K562 (cell line): Measurements from ENCODE around the gene ATAD3C. TPM values are rescaled to one million over a fixed set of nuclear protein-coding genes. Genes with fewer than 3 reads are reported as not detected.
A peak's percentile ranks its signal among the peaks of the same experiment; 100 is the strongest.

Experiments
- ATAC-seq: fragments of 200-7000 bp; cut with Tn5 transposase; 3 replicates; pipeline ENCODE4 v1.9.1; 2020; ENCODE audit warnings: moderate library complexity
- BruUV-seq: library from RNA; stranded (reverse); fragments of 400-500 nt; replicated peaks from 2 replicates; lab custom pipeline; 2021; lab: Mats Ljungman, UMichigan
- CTCF ChIA-PET: fragments of 300-600 bp; formaldehyde crosslinking; extraction: SDS; loops from one replicate; lab custom pipeline; 2021; ENCODE audit warnings: low intra/inter-chr PET ratio; lab: Yijun Ruan, JAX
- POLR2A ChIA-PET: fragments of 300-600, 350-650 bp; sonication (Branson Sonifier 250); formaldehyde crosslinking; extraction: SDS; loops from one replicate; lab custom pipeline; 2021; ENCODE audit warnings: antibody characterized with exemption, inconsistent platforms; lab: Yijun Ruan, JAX
- DNase-seq, 4 experiments: peaks; one replicate each; pipeline versions ENCODE4 v3.0.0 to v3.0.0-alpha.2; 2011 to 2018; ENCODE audit warnings: low spot score in 3 of 4, mixed read lengths in 3 of 4; ENCODE audit errors: extremely low read depth in 1 of 4
- FAIRE-seq: peaks from 2 replicates; lab custom pipeline; 2011; peaks lifted over from hg19 to GRCh38; lab: Jason Lieb, UNC
- H2AFZ ChIP-seq: 2 replicates; pipeline ENCODE4 v1.6.0; 2011; ENCODE audit warnings: low read depth, low read length, control low read depth, inconsistent platforms
- H3K27ac ChIP-seq: fragments of 200-600 bp; 3 replicates; pipeline ENCODE4 v1.8.0; 2011; ENCODE audit warnings: low read depth, mild to moderate bottlenecking, control low read depth, inconsistent platforms, low read length, moderate library complexity, mixed read lengths; ENCODE audit errors: extremely low read depth
- H3K27me3 ChIP-seq, 2 experiments: fragments of 300-600 bp in 1 of 2; 2 replicates in 1 of 2; 3 replicates in 1 of 2; pipeline versions ENCODE4 v1.6.0 to v1.8.0; 2011; ENCODE audit warnings: inconsistent platforms in 2 of 2, low read length in 2 of 2, mild to moderate bottlenecking in 1 of 2, mixed read lengths in 1 of 2, moderate library complexity in 1 of 2; ENCODE audit not compliant: control insufficient read depth in 2 of 2, insufficient read depth in 2 of 2
- H3K36me3 ChIP-seq: fragments of 300-600 bp; 3 replicates; pipeline ENCODE4 v1.8.0; 2011; ENCODE audit warnings: mild to moderate bottlenecking, low read length, inconsistent platforms; ENCODE audit not compliant: control insufficient read depth, insufficient read depth
- H3K4me1 ChIP-seq, 2 experiments: fragments of 200-600 bp in 1 of 2; replicated peaks in 1 of 2; 2 replicates in 1 of 2; 3 replicates in 1 of 2; pipeline versions ENCODE4 v1.5.1 to v1.8.0; 2011; ENCODE audit warnings: inconsistent platforms in 2 of 2, low read length in 2 of 2, mild to moderate bottlenecking in 1 of 2, mixed read lengths in 1 of 2, moderate library complexity in 1 of 2; ENCODE audit not compliant: control insufficient read depth in 2 of 2, insufficient read depth in 2 of 2
- H3K4me2 ChIP-seq: 2 replicates; pipeline ENCODE4 v1.6.1; 2011; ENCODE audit warnings: low read length, control low read depth, inconsistent platforms, mixed read lengths; ENCODE audit not compliant: insufficient read depth
- H3K4me3 ChIP-seq: fragments of 200-600 bp; sonication (generic), shearing (Covaris generic); 2 replicates; pipeline ENCODE4 v1.5.1; 2016; ENCODE audit warnings: control low read depth, inconsistent platforms
- H3K79me2 ChIP-seq: fragments of 200-600 bp; 3 replicates; pipeline ENCODE4 v1.8.0; 2011; ENCODE audit warnings: low read length, inconsistent platforms; ENCODE audit not compliant: control insufficient read depth, insufficient read depth
- H3K9ac ChIP-seq, 2 experiments: 2 replicates each; pipeline versions ENCODE4 v1.6.0 to v1.6.1; 2011; ENCODE audit warnings: low read depth in 2 of 2, low read length in 2 of 2, control low read depth in 1 of 2, inconsistent platforms in 1 of 2, mild to moderate bottlenecking in 1 of 2, mixed read lengths in 1 of 2; ENCODE audit not compliant: insufficient read depth in 1 of 2
- H3K9me1 ChIP-seq: one replicate; pipeline ENCODE4 v1.6.0; 2011; ENCODE audit warnings: inconsistent platforms, mild to moderate bottlenecking, low read length, moderate library complexity; ENCODE audit not compliant: control insufficient read depth, insufficient read depth
- H3K9me3 ChIP-seq: replicated peaks from 2 replicates; pipeline ENCODE4 v1.5.1; 2011; ENCODE audit warnings: low read depth, low read length, inconsistent platforms; ENCODE audit not compliant: control insufficient read depth, insufficient read depth
- H4K20me1 ChIP-seq: replicated peaks from 2 replicates; pipeline ENCODE4 v1.6.1; 2011; ENCODE audit warnings: low read length, inconsistent platforms, mixed read lengths; ENCODE audit not compliant: control insufficient read depth, insufficient read depth
- ARHGAP35 ChIP-seq: fragments of 450-650 bp; IDR thresholded peaks from 2 replicates; pipeline ENCODE4 v1.6.1; 2018; ENCODE audit not compliant: partially characterized antibody
- E4F1 ChIP-seq: fragments of 250-450 bp; sonication (Bioruptor Pico); IDR thresholded peaks from 2 replicates; pipeline ENCODE4 v1.5.0; 2021; ENCODE audit warnings: mild to moderate bottlenecking, borderline replicate concordance
- POLR2G ChIP-seq: fragments of 200-400 bp; formaldehyde crosslinking; IDR thresholded peaks from 2 replicates; pipeline ENCODE4 v1.6.1; 2017; ENCODE audit warnings: low read depth, mild to moderate bottlenecking, antibody characterized with exemption, low read length, moderate library complexity
- TCFL5 ChIP-seq: fragments of 250-450 bp; sonication (Bioruptor Pico); conservative IDR thresholded peaks from 2 replicates; pipeline ENCODE4 v1.6.1; 2021; ENCODE audit warnings: mild to moderate bottlenecking, moderate library complexity, matching md5 sums
- ZNF740 ChIP-seq, 3 experiments: fragments of 200-800 bp in 1 of 3; sonication (Bioruptor generic) in 1 of 3; sonication (generic) in 1 of 3; formaldehyde crosslinking in 1 of 3; IDR thresholded peaks; 2 replicates each; pipeline versions ENCODE4 v1.6.1 to v1.8.0; 2016 to 2022; ENCODE audit warnings: mild to moderate bottlenecking in 2 of 3, missing compliant biosample characterization in 2 of 3, missing genetic modification characterization in 2 of 3, missing genetic modification reagents in 1 of 3
- WGBS: fragments of 100-300 bp; shearing (Covaris generic); methylation state at CpG from one replicate; pipeline ENCODE4 v1.1.6; 2016; ENCODE audit warnings: low coverage, mixed read lengths; ENCODE audit not compliant: insufficient coverage; ENCODE audit errors: missing lambda C conversion rate; 5-methylcytosine and 5-hydroxymethylcytosine counted together
- in situ Hi-C: fragments of 300-500 bp; cut with MboI; formaldehyde crosslinking; loops from 4 replicates; pipeline ENCODE4 v1.15.0; 2018; ENCODE audit warnings: inconsistent platforms, mixed read lengths
- intact Hi-C: fragments of 100-400 bp; cut with micrococcal nuclease; formaldehyde crosslinking; loops from 2 replicates; pipeline ENCODE4 v1.14.2; 2022
- polyA plus RNA-seq, 8 experiments: library from polyadenylated mRNA; depleted of rRNA in 4 of 8; stranded (reverse) in 5 of 8; unstranded in 3 of 8; fragments of >200 nt; fragmentation: Nextera tagmentation in 2 of 8; fragmentation: Illumina TruSeq in 1 of 8; extraction: Ambion mirVana in 2 of 8; extraction: Trizol in 1 of 8; gene quantifications; 2 replicates each; pipeline versions ENCODE4 v1.2.1 to v1.2.3, GENCODE V29; 2011 to 2014; ENCODE audit warnings: inconsistent platforms in 1 of 8, missing spikeins in 1 of 8
- total RNA-seq, 7 experiments: library from RNA; depleted of rRNA in 6 of 7; stranded (reverse); fragments of >200 nt in 6 of 7; fragmentation: Illumina TruSeq in 2 of 7; extraction: Trizol in 2 of 7; gene quantifications; 2 replicates each; pipeline versions ENCODE4 v1.2.1 to v1.2.3, GENCODE V29; 2011 to 2021; ENCODE audit warnings: low replicate concordance in 1 of 7

Gene ATAD3C
- total and polyA plus RNA-seq, 9 of the 15 experiments (the other 6 are each of a cell fraction or from before 2014, with no cell fraction given) = 0.03 to 0.18 TPM; not detected in 7

GRCh38 chr1:1489231-1489630, 39.7 kb downstream of the ATAD3C start:
- Histone ChIP-seq H3K4me3 (no peak overlapping the region), H3K4me2 (no peak overlapping the region), H3K27ac (no peak overlapping the region), H3K9me1 (no peaks in the 10 kb centered on the region), H2AFZ (no peak overlapping the region), H3K9ac (no peak overlapping the region), H3K27me3 (no peaks in the 10 kb centered on the region), H3K9me3 (peaks cover 16% of the 10 kb centered on the region), H3K4me1 (peaks cover 0 to 4% of the 10 kb centered on the region in 2 experiments; a peak in 1 of 5 replicates), H4K20me1 (no peaks in the 10 kb centered on the region), H3K79me2 (no peaks in the 10 kb centered on the region), H3K36me3 (peaks cover 86% of the 10 kb centered on the region; the same call in 2 of the 3 replicates)
- DNase-seq (peak in 1 of 4 experiments; percentile 8), ATAC-seq (no peak), FAIRE-seq (no peak)
- 96% methylated on average over 16 of the region's 16 CpGs for WGBS
- POLR2A ChIA-PET = no interaction called here
- BruUV-seq = no TSS peak
- intact Hi-C loops (no loop called here), in situ Hi-C loops (no loop called here)
- TF ChIP-seq E4F1 (CRISPR knock-in tag) (no peak), POLR2G (peak; percentile 50)
- CTCF ChIA-PET = no interaction called here

- Histone ChIP-seq H3K79me2 (no peaks in the 10 kb centered on the region), H3K4me1 (peaks cover 0 to 4% of the 10 kb centered on the region in 2 experiments; a peak in 1 of 5 replicates), H4K20me1 (no peaks in the 10 kb centered on the region)
- no peak for FAIRE-seq
- no peak for TF ChIP-seq ARHGAP35
- no peak for TF ChIP-seq ZNF740 (CRISPR knock-in tag; IDR thresholded peaks at IDR 0.05)
- TF ChIP-seq ZNF740 (tag; IDR thresholded peaks at IDR 0.05) = no peak
- no peak for TF ChIP-seq TCFL5
- TF ChIP-seq, all 486 proteins: peak for 0
- in situ Hi-C loops (no loop called here), intact Hi-C loops (no loop called here)
- CTCF ChIA-PET = no interaction called here
- H3K36me3 ChIP-seq = peaks cover 88% of the 10 kb centered on the region; the same call in 2 of the 3 replicates
- DNase-seq (peak in 2 of 4 experiments; percentile 1 to 5), ATAC-seq (no peak)
- H3K9me3 ChIP-seq = peaks cover 16% of the 10 kb centered on the region
- no peak overlapping the region for H3K27ac ChIP-seq
- no peaks in the 10 kb centered on the region for H3K27me3 ChIP-seq
- POLR2A ChIA-PET = no interaction called here
- no peak overlapping the region for H3K4me3 ChIP-seq
- 95% methylated on average over 16 of the region's 19 CpGs for WGBS
- no peak overlapping the region for H3K9ac ChIP-seq
- H3K4me2 ChIP-seq = no peak overlapping the region
- H3K9me1 ChIP-seq = no peaks in the 10 kb centered on the region
- H2AFZ ChIP-seq = no peak overlapping the region
- TSS peak; percentile 23 for BruUV-seq
These were observed 40.4 kb downstream of the ATAD3C start for GRCh38 chr1:1489861-1490260.
